PC-3 (cell line): ENCODE data around the gene PPT1. TPM values are rescaled to one million over a fixed set of nuclear protein-coding genes. Genes with fewer than 3 reads are reported as not detected.

Source experiments
- ATAC-seq: fragments of 200-7000 bp; cut with Tn5 transposase; 2 replicates; pipeline ENCODE4 v1.9.1; 2020; ENCODE audit warnings: mild to moderate bottlenecking, moderate library complexity
- BruUV-seq: library from RNA; stranded (reverse); fragments of 400-500 nt; replicated peaks from 2 replicates; lab custom pipeline; 2021; lab: Mats Ljungman, UMichigan
- CTCF ChIA-PET: fragments of 300-600 bp; sonication (Branson Sonifier 250); formaldehyde crosslinking; loops from one replicate; lab custom pipeline; 2022; ENCODE audit warnings: antibody characterized with exemption; lab: Charles Lee
- POLR2A ChIA-PET: fragments of 300-600 bp; sonication (Branson Sonifier 250); formaldehyde crosslinking; loops from one replicate; lab custom pipeline; 2022; ENCODE audit warnings: antibody characterized with exemption; ENCODE audit not compliant: unreplicated experiment; lab: Charles Lee
- DNase-seq: peaks from one replicate; pipeline ENCODE4 v3.0.0-alpha.2; 2015
- H2AFZ ChIP-seq: fragments of 300-600 bp; sonication (generic); 2 replicates; pipeline ENCODE4 v1.6.0; 2016; ENCODE audit warnings: antibody characterized with exemption, low read length
- H3F3A ChIP-seq: fragments of 300-600 bp; sonication (generic); one replicate; pipeline ENCODE4 v1.6.0; 2017; ENCODE audit warnings: antibody characterized with exemption, low read length, control low read depth, mild to moderate bottlenecking; ENCODE audit not compliant: unreplicated experiment
- H3K27ac ChIP-seq: fragments of 300-600 bp; sonication (generic); 2 replicates; pipeline ENCODE4 v1.5.1; 2016; ENCODE audit warnings: mild to moderate bottlenecking, low read length
- H3K27me3 ChIP-seq: fragments of 300-600 bp; sonication (generic); 2 replicates; pipeline ENCODE4 v1.6.1; 2016; ENCODE audit warnings: low read length, mixed read lengths
- H3K36me3 ChIP-seq: fragments of 300-600 bp; sonication (generic); 2 replicates; pipeline ENCODE4 v1.6.1; 2016; ENCODE audit warnings: low read depth, mixed run types, low read length, mixed read lengths
- H3K4me1 ChIP-seq: fragments of 300-600 bp; sonication (generic); 2 replicates; pipeline ENCODE4 v1.5.1; 2016; ENCODE audit warnings: low read length; ENCODE audit not compliant: insufficient read depth
- H3K4me2 ChIP-seq: fragments of 300-600 bp; sonication (generic); 2 replicates; pipeline ENCODE4 v1.6.0; 2016; ENCODE audit warnings: low read length
- H3K4me3 ChIP-seq: fragments of 300-600 bp; sonication (generic); 2 replicates; pipeline ENCODE4 v1.5.1; 2016; ENCODE audit warnings: mild to moderate bottlenecking, low read length, mixed read lengths
- H3K79me2 ChIP-seq: fragments of 300-600 bp; sonication (generic); 2 replicates; pipeline ENCODE4 v1.6.1; 2017; ENCODE audit warnings: low read length, mixed read lengths
- H3K9ac ChIP-seq: fragments of 300-600 bp; sonication (generic); 2 replicates; pipeline ENCODE4 v1.6.0; 2016; ENCODE audit warnings: mild to moderate bottlenecking, low read length
- H3K9me2 ChIP-seq: fragments of 300-600 bp; sonication (generic); replicated peaks from 2 replicates; pipeline ENCODE4 v1.6.1; 2016; ENCODE audit warnings: mixed run types, low read length, mixed read lengths
- H3K9me3 ChIP-seq: fragments of 300-600 bp; sonication (generic); 2 replicates; pipeline ENCODE4 v1.6.1; 2016; ENCODE audit warnings: low read length, mixed read lengths
- H4K20me1 ChIP-seq: fragments of 300-600 bp; sonication (generic); 2 replicates; pipeline ENCODE4 v1.6.1; 2016; ENCODE audit warnings: low read length, mixed read lengths
- EZH2 ChIP-seq: fragments of 300-600 bp; sonication (generic); IDR thresholded peaks from one replicate; pipeline ENCODE4 v1.6.1; 2017; ENCODE audit warnings: antibody characterized with exemption, mild to moderate bottlenecking, low read length; ENCODE audit not compliant: unreplicated experiment
- EZH2phosphoT487 ChIP-seq: fragments of 300-600 bp; sonication (generic); IDR thresholded peaks from 2 replicates; pipeline ENCODE4 v1.6.1; 2018; ENCODE audit warnings: mild to moderate bottlenecking, antibody characterized with exemption, low read length, borderline replicate concordance
- intact Hi-C: fragments of 100-400 bp; cut with micrococcal nuclease; formaldehyde crosslinking; loops from 2 replicates; pipeline ENCODE4 v1.9.0; 2023
- total RNA-seq: library from RNA; depleted of rRNA; stranded (reverse); fragments of >200 nt; gene quantifications from 2 replicates; pipeline ENCODE4 v1.2.3, GENCODE V29; 2014
- TF ChIP-seq, protein P1 (sequence below): fragments of 300-600 bp; sonication (generic); conservative IDR thresholded peaks from 2 replicates; pipeline ENCODE4 v1.5.1; 2017; ENCODE audit warnings: antibody characterized with exemption, low read depth, mild to moderate bottlenecking, low read length

PPT1 gene
- total RNA-seq, 1 experiment from 2014 or later, result 72.9 TPM

GRCh38 chr1:40072142-40072541, 24.9 kb downstream of the PPT1 start:
- no peak overlapping the region for H3K27ac ChIP-seq
- DNase-seq (no peak), ATAC-seq (no peak)
- ChIA-PET POLR2A (no interaction called here), CTCF (no interaction called here)
- peaks cover 4% of the 10 kb centered on the region; the same call in 1 of the 2 replicates for H4K20me1 ChIP-seq
- no peak overlapping the region for H3K4me3 ChIP-seq
- H3K9me2 ChIP-seq, result no peaks in the 10 kb centered on the region
- H3K4me2 ChIP-seq, result no peak overlapping the region
- H2AFZ ChIP-seq, result no peak overlapping the region
- no TSS peak for BruUV-seq
- no peaks in the 10 kb centered on the region for H3K9me3 ChIP-seq
- peaks cover 4% of the 10 kb centered on the region for H3F3A ChIP-seq
- H3K36me3 ChIP-seq, result peaks cover 74% of the 10 kb centered on the region
- H3K4me1 ChIP-seq, result peaks cover 12% of the 10 kb centered on the region
- TF ChIP-seq, protein P1, sequence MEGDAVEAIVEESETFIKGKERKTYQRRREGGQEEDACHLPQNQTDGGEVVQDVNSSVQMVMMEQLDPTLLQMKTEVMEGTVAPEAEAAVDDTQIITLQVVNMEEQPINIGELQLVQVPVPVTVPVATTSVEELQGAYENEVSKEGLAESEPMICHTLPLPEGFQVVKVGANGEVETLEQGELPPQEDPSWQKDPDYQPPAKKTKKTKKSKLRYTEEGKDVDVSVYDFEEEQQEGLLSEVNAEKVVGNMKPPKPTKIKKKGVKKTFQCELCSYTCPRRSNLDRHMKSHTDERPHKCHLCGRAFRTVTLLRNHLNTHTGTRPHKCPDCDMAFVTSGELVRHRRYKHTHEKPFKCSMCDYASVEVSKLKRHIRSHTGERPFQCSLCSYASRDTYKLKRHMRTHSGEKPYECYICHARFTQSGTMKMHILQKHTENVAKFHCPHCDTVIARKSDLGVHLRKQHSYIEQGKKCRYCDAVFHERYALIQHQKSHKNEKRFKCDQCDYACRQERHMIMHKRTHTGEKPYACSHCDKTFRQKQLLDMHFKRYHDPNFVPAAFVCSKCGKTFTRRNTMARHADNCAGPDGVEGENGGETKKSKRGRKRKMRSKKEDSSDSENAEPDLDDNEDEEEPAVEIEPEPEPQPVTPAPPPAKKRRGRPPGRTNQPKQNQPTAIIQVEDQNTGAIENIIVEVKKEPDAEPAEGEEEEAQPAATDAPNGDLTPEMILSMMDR, result no peak
- TF ChIP-seq EZH2 (no peak), EZH2phosphoT487 (no peak)
- no peaks in the 10 kb centered on the region for H3K27me3 ChIP-seq
- no peak overlapping the region for H3K9ac ChIP-seq
- H3K79me2 ChIP-seq, result no peaks in the 10 kb centered on the region
- intact Hi-C loops, result no loop called here

- DNase-seq (no peak), ATAC-seq (no peak)
- H3K79me2 ChIP-seq, result no peaks in the 10 kb centered on the region
- H2AFZ ChIP-seq, result no peak overlapping the region
- CTCF ChIA-PET, result no interaction called here
- no peaks in the 10 kb centered on the region for H3K27me3 ChIP-seq
- peaks cover 85% of the 10 kb centered on the region for H3K36me3 ChIP-seq
- POLR2A ChIA-PET, result no interaction called here
- H3K9me3 ChIP-seq, result no peaks in the 10 kb centered on the region
- H3K4me1 ChIP-seq, result 0 out of 2 replicates have a peak, but pooled peaks cover 4% of the 10 kb centered on the region
- BruUV-seq, result no TSS peak
- no peaks in the 10 kb centered on the region for H3K9me2 ChIP-seq
- no peaks in the 10 kb centered on the region for H3F3A ChIP-seq
- H3K9ac ChIP-seq, result no peak overlapping the region
- no peak overlapping the region for H3K4me2 ChIP-seq
- no peak overlapping the region for H3K4me3 ChIP-seq
- intact Hi-C loops, result no loop called here
- H3K27ac ChIP-seq, result no peak overlapping the region
- no peak for TF ChIP-seq EZH2phosphoT487
- TF ChIP-seq, protein P1, result no peak
- no peak for TF ChIP-seq EZH2
- no peaks in the 10 kb centered on the region for H4K20me1 ChIP-seq
These were observed 29.2 kb downstream of the PPT1 start for GRCh38 chr1:40067851-40068250.

DNA sequence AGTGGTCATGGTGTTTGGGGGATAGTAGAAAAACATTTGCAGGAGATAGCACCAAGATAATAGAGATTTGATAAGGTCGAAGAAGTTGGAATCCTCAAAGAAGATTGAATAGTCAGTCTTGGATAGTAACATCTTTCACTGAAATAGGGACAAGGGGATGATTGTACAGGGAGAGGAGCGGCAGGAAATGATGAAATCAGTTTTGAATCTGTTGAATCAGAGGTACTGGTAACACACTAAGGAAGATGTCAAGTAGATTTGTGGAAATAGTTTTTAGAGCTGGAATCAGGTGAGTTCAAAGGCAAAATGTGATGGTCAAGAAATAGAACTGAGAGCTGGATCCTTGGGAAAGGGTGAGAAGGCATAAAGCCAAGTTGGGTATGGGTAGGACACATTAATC, 30.0 kb downstream of the PPT1 start:
- DNase-seq, result peak; percentile 19
- BruUV-seq, result no TSS peak

More for the DNA sequence above, 30.0 kb downstream of the PPT1 start:
- Histone ChIP-seq H3K4me2 (no peak overlapping the region), H3K9me2 (no peaks in the 10 kb centered on the region), H3K4me3 (no peak overlapping the region), H2AFZ (no peak overlapping the region), H3K4me1 (0 out of 2 replicates have a peak, but pooled peaks cover 4% of the 10 kb centered on the region), H3F3A (no peaks in the 10 kb centered on the region), H3K9ac (no peak overlapping the region), H3K27me3 (no peaks in the 10 kb centered on the region), H3K36me3 (peaks cover 77% of the 10 kb centered on the region), H3K27ac (no peak overlapping the region), H3K79me2 (no peaks in the 10 kb centered on the region), H4K20me1 (no peaks in the 10 kb centered on the region), H3K9me3 (no peaks in the 10 kb centered on the region)
- ATAC-seq, result no peak
- TF ChIP-seq, protein P1, result no peak
- TF ChIP-seq EZH2phosphoT487 (no peak), EZH2 (no peak)
- intact Hi-C loops, result no loop called here
- ChIA-PET POLR2A (no interaction called here), CTCF (no interaction called here)
